BE2C (cell line): ENCODE data around the gene CCDC191.

Experiments used
- DNase-seq: peaks from one replicate; pipeline ENCODE4 v3.0.0-alpha.2; 2020
- H3K27me3 ChIP-seq: fragments of 250-450 bp; sonication (Bioruptor Pico); 2 replicates; pipeline ENCODE4 v1.5.1; 2020; ENCODE audit warnings: mild to moderate bottlenecking
- H3K36me3 ChIP-seq: fragments of 250-450 bp; sonication (Bioruptor Pico); 2 replicates; pipeline ENCODE4 v1.5.1; 2020; ENCODE audit warnings: mild to moderate bottlenecking
- H3K4me1 ChIP-seq: fragments of 250-450 bp; sonication (Bioruptor Pico); 2 replicates; pipeline ENCODE4 v1.5.1; 2020
- H3K4me3 ChIP-seq: 2 replicates; pipeline ENCODE4 v1.5.1; 2011; ENCODE audit warnings: low read depth, low read length
- H3K9me3 ChIP-seq: fragments of 250-450 bp; sonication (Bioruptor Pico); 2 replicates; pipeline ENCODE4 v1.5.1; 2020
- CTCF ChIP-seq: IDR thresholded peaks from 2 replicates; pipeline ENCODE4 v1.5.1; 2012; ENCODE audit warnings: mild to moderate bottlenecking, low read depth, low read length

Gene CCDC191

GRCh38 chr3:114052216-114052615 lies 4.1 kb downstream of the CCDC191 start:
- Histone ChIP-seq H3K36me3 (no peaks in the 10 kb centered on the region), H3K9me3 (no peaks in the 10 kb centered on the region), H3K4me3 (no peak overlapping the region), H3K4me1 (no peaks in the 10 kb centered on the region), H3K27me3 (peaks cover 17% of the 10 kb centered on the region)
- no peak for TF ChIP-seq CTCF
- no peak for DNase-seq

GRCh38 chr3:114043205-114043604 lies 13.1 kb downstream of the CCDC191 start:
- Histone ChIP-seq H3K9me3 (no peaks in the 10 kb centered on the region), H3K4me3 (no peak overlapping the region), H3K27me3 (peaks cover 21% of the 10 kb centered on the region), H3K36me3 (no peaks in the 10 kb centered on the region), H3K4me1 (no peaks in the 10 kb centered on the region)
- no peak for TF ChIP-seq CTCF
- DNase-seq = no peak

- no peaks in the 10 kb centered on the region for H3K27me3 ChIP-seq
- H3K36me3 ChIP-seq = no peaks in the 10 kb centered on the region
- H3K4me3 ChIP-seq = no peak overlapping the region
- DNase-seq = no peak
- H3K9me3 ChIP-seq = no peaks in the 10 kb centered on the region
- TF ChIP-seq CTCF = no peak
- no peaks in the 10 kb centered on the region for H3K4me1 ChIP-seq
Observed at GRCh38 chr3:114035896-114036295, 20.4 kb downstream of the CCDC191 start.

- Histone ChIP-seq H3K4me1 (no peaks in the 10 kb centered on the region), H3K4me3 (no peak overlapping the region), H3K9me3 (no peaks in the 10 kb centered on the region), H3K27me3 (no peaks in the 10 kb centered on the region), H3K36me3 (no peaks in the 10 kb centered on the region)
- DNase-seq = no peak
- no peak for TF ChIP-seq CTCF
Observed at GRCh38 chr3:114034787-114035545, 21.4 kb downstream of the CCDC191 start.

- Histone ChIP-seq H3K27me3 (no peaks in the 10 kb centered on the region), H3K4me1 (no peaks in the 10 kb centered on the region), H3K9me3 (no peaks in the 10 kb centered on the region), H3K4me3 (no peak overlapping the region), H3K36me3 (no peaks in the 10 kb centered on the region)
- no peak for DNase-seq
- TF ChIP-seq CTCF = no peak
Observed at GRCh38 chr3:114034211-114034610, 22.1 kb downstream of the CCDC191 start.

- no peak for DNase-seq
- H3K9me3 ChIP-seq = no peaks in the 10 kb centered on the region
- TF ChIP-seq CTCF = no peak
- H3K36me3 ChIP-seq = no peaks in the 10 kb centered on the region
- H3K4me1 ChIP-seq = no peaks in the 10 kb centered on the region
- no peaks in the 10 kb centered on the region for H3K27me3 ChIP-seq
- no peak overlapping the region for H3K4me3 ChIP-seq
Observed at GRCh38 chr3:114033721-114034120, 22.6 kb downstream of the CCDC191 start.
